Uterus (tissue), 2 donors: ENCODE data around the gene MLEC.

Experiments
- CTCF ChIP-seq, 4 experiments: fragments of 200-600 bp in 2 of 4; fragments of 450-650 bp in 2 of 4; sonication (generic) in 2 of 4; IDR thresholded peaks; one replicate each; pipeline ENCODE4 v1.5.1; 2016 to 2019; ENCODE audit warnings: antibody characterized with exemption in 4 of 4, mild to moderate bottlenecking in 2 of 4, moderate library complexity in 1 of 4
- POLR2A ChIP-seq, 2 donors: fragments of 450-650 bp; IDR thresholded peaks; one replicate each; pipeline ENCODE4 v1.6.1; 2016; ENCODE audit warnings: antibody characterized with exemption in 2 of 2, mild to moderate bottlenecking in 1 of 2, moderate library complexity in 1 of 2

- TF ChIP-seq CTCF (IDR thresholded peaks at IDR 0.05), result no peak
- no peak for TF ChIP-seq POLR2A (IDR thresholded peaks at IDR 0.05)
Measured at GRCh38 chr12:120726510-120726793, 39.5 kb downstream of the MLEC start.
